ENCODE results near the gene EN1.

DNA sequence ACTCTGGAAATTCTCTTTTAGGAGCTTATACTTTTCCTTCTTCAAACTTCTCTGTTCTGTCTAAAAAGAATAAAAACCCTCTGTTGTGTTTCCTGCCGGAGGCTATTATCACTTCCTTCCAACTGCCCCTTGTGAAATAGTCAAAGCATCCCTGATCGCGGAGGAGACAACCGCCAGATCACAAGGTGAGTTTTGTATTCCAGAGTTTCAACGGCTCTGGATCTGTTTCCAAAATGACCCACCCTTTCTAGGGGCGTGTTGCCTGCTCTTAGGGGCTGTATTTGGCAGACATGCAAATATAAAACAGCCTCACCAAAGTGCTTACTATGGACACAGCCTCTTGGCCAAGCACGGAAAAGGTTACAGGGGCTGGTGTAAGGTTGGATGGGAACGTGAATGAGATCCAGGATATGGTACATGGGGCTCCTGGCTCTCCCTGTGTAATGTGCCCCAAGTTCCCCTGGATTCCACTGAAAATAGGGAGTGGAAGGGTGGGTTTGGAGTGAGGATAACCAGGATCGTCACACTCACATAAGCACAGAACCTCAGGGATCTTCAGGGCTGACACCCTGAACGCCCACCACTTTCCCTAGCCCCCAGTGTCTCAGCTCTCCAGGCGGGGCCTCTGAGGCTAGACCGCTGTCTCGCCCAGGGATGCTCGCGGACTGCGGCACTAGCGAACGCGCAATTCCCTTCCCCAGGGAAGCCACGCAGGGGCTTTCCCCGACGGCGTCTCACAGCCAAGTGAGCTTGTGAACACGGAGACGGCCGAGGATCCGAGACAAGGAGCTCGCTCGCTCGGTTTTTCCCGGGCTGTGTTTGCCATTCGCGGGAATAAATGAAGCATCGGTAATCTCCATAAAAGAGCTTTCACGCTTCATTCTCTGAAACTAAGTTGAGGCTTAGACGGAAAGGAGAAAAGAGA, 14.4 kb downstream of the EN1 start:
- TF ChIP-seq, protein P1, sequence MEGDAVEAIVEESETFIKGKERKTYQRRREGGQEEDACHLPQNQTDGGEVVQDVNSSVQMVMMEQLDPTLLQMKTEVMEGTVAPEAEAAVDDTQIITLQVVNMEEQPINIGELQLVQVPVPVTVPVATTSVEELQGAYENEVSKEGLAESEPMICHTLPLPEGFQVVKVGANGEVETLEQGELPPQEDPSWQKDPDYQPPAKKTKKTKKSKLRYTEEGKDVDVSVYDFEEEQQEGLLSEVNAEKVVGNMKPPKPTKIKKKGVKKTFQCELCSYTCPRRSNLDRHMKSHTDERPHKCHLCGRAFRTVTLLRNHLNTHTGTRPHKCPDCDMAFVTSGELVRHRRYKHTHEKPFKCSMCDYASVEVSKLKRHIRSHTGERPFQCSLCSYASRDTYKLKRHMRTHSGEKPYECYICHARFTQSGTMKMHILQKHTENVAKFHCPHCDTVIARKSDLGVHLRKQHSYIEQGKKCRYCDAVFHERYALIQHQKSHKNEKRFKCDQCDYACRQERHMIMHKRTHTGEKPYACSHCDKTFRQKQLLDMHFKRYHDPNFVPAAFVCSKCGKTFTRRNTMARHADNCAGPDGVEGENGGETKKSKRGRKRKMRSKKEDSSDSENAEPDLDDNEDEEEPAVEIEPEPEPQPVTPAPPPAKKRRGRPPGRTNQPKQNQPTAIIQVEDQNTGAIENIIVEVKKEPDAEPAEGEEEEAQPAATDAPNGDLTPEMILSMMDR (IDR thresholded peaks at IDR 0.05): no peak
- TF ChIP-seq EP300 (IDR thresholded peaks at IDR 0.05) (no peak), POLR2A (IDR thresholded peaks at IDR 0.05) (no peak)

All from gastroesophageal sphincter (tissue), 3 donors.